HFF-Myc (cell line): ENCODE measurements around the gene NDUFV2.

Experiments used
- DNase-seq: peaks from one replicate; pipeline ENCODE4 v3.0.0-alpha.2; 2011; ENCODE audit warnings: low read depth; ENCODE audit errors: extremely low read depth
- H3K4me3 ChIP-seq: replicated peaks from 2 replicates; pipeline ENCODE4 v1.5.1; 2011; ENCODE audit warnings: low read depth, mild to moderate bottlenecking, control low read depth, low read length
- TF ChIP-seq, protein P1 (sequence below): IDR thresholded peaks from 2 replicates; pipeline ENCODE4 v1.5.1; 2012; ENCODE audit warnings: mild to moderate bottlenecking, low read depth, low read length, control low read depth; ENCODE audit errors: missing control alignments

Gene NDUFV2

GRCh38 chr18:9140381-9140780 lies 37.9 kb downstream of the NDUFV2 start:
- TF ChIP-seq, protein P1, sequence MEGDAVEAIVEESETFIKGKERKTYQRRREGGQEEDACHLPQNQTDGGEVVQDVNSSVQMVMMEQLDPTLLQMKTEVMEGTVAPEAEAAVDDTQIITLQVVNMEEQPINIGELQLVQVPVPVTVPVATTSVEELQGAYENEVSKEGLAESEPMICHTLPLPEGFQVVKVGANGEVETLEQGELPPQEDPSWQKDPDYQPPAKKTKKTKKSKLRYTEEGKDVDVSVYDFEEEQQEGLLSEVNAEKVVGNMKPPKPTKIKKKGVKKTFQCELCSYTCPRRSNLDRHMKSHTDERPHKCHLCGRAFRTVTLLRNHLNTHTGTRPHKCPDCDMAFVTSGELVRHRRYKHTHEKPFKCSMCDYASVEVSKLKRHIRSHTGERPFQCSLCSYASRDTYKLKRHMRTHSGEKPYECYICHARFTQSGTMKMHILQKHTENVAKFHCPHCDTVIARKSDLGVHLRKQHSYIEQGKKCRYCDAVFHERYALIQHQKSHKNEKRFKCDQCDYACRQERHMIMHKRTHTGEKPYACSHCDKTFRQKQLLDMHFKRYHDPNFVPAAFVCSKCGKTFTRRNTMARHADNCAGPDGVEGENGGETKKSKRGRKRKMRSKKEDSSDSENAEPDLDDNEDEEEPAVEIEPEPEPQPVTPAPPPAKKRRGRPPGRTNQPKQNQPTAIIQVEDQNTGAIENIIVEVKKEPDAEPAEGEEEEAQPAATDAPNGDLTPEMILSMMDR, result no peak
- no peak for DNase-seq
- H3K4me3 ChIP-seq, result no peak overlapping the region

- no peak for DNase-seq
- TF ChIP-seq, protein P1, result no peak
- H3K4me3 ChIP-seq, result no peak overlapping the region
Observed at GRCh38 chr18:9140984-9141383, 38.5 kb downstream of the NDUFV2 start.

- H3K4me3 ChIP-seq, result no peak overlapping the region
- TF ChIP-seq, protein P1, result no peak
- DNase-seq, result no peak
Observed at GRCh38 chr18:9146224-9146623, 43.7 kb downstream of the NDUFV2 start.

DNA sequence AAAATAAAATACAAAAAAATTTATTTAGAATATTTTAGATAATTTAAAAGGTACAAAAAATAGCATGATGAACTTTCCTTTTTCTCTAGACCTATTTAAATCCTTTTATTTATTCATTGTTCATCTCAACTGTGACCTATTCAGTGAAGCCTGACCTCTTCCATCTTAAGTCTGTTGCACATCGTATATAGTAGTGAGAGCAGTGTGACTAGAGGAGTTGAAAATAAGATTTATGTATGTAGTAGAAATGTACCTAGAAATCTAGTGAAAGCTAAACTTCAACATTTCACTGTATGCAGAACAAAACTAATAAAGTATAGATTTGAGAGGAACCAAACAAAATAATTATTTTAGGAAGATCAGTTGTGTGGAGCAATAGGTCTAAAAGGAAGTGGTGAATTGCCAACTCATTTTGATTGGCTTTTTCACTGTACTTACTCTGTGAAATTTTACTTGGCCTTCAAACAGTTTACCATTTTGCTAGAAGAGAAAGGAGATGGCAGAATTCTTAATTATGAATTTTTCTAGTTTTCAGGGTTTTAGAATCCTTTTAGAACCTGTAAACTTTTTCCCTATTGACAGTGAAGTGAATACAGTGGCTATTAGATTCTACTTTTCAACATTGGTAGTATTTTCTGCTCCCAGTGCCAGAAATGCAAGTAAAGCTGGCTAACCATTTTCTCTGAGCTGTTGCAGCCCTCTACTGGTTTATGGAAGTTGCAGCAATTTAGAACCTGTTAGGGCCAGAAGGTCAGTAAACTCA lies 45.1 kb downstream of the NDUFV2 start:
- peak; percentile 43 for DNase-seq
- TF ChIP-seq, protein P1, result peak; percentile 74
- no peak overlapping the region for H3K4me3 ChIP-seq

- TF ChIP-seq, protein P1, result no peak
- no peak for DNase-seq
- no peak overlapping the region for H3K4me3 ChIP-seq
Observed at GRCh38 chr18:9148203-9148552, 45.7 kb downstream of the NDUFV2 start.

DNA sequence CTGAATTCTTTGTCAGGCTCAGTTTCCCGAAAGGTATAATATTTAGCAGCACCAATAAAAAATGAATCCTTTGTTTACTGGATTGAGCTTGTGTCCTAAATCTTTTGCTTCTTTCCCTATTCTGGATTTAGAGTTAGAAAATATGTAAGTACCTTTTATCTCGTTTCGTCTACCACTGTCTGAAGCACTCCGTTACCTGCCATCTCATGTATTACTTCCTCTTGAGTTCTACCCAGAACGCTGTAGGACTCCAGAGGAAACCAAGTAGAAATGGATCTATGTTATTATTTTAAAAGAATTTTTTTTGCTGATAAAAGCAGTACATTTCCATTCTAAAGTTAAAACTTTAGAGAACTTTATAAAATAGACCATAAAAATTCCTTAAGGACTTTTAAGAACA lies 47.6 kb downstream of the NDUFV2 start:
- DNase-seq, result no peak
- H3K4me3 ChIP-seq, result no peak overlapping the region
- TF ChIP-seq, protein P1, result no peak

DNA sequence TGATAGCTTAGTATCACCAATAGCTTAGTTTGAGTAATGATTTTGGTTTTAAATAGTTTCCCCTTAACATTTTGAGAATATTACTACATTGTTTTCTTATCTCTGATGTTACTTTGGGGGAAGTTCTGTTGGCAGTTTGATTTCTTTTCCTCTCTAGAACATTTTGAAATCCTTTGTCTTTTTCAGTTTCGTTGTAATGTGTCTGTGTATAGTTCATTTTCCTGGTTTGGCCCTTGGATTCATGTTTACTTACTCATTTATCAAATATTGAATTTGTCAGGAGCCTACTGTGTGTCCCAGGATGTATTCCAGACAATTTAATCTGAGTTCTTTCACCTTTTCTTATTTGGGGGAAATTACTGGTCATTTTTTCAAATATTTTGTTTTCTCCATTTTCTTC lies 50.8 kb downstream of the NDUFV2 start:
- TF ChIP-seq, protein P1, result no peak
- no peak overlapping the region for H3K4me3 ChIP-seq
- no peak for DNase-seq
